Transverse colon (tissue), 4 donors: ENCODE results near the gene UTP20. TPM values are rescaled to one million over a fixed set of nuclear protein-coding genes. Genes with fewer than 3 reads are reported as not detected.
"Not testable (repeated sequence)": the region's sequence is repeated elsewhere in the genome, so short reads cannot be mapped to it uniquely, and the experiment has no call there.

ENCODE experiments used
- DNase-seq: peaks from one replicate; pipeline ENCODE4 v3.0.0-alpha.2; 2019
- H3K27ac ChIP-seq, 4 donors: fragments of 200-600 bp; sonication (generic); 2 replicates each; pipeline ENCODE4 v1.5.1; 2016 to 2018; ENCODE audit warnings: inconsistent platforms in 4 of 4
- H3K27me3 ChIP-seq: fragments of 200-600 bp; sonication (generic); 2 replicates; pipeline ENCODE4 v1.5.1; 2017; ENCODE audit warnings: inconsistent platforms
- H3K36me3 ChIP-seq, 4 donors: fragments of 200-600 bp; sonication (generic); 2 replicates each; pipeline ENCODE4 v1.5.1; 2017 to 2019; ENCODE audit warnings: inconsistent platforms in 4 of 4
- H3K4me1 ChIP-seq, 4 donors: fragments of 200-600 bp; sonication (generic); 2 replicates each; pipeline ENCODE4 v1.5.1; 2017 to 2020; ENCODE audit warnings: inconsistent platforms in 4 of 4
- H3K4me3 ChIP-seq, 4 donors: fragments of 200-600 bp; sonication (generic); 1 replicate in 1 of 4; 2 replicates in 3 of 4; pipeline versions ENCODE4 v1.5.1 to v1.6.1; 2017 to 2019; ENCODE audit warnings: inconsistent platforms in 4 of 4
- H3K9me3 ChIP-seq, 2 donors: fragments of 200-600 bp; sonication (generic); 2 replicates each; pipeline ENCODE4 v1.5.1; 2017 to 2019; ENCODE audit warnings: inconsistent platforms in 2 of 2
- EP300 ChIP-seq: sonication (generic); formaldehyde crosslinking; IDR thresholded peaks from one replicate; pipeline ENCODE4 v1.6.1; 2017; ENCODE audit warnings: antibody characterized with exemption, low read depth
- POLR2A ChIP-seq: fragments of 450-650 bp; IDR thresholded peaks from one replicate; pipeline ENCODE4 v1.6.1; 2016; ENCODE audit warnings: antibody characterized with exemption, mild to moderate bottlenecking, moderate library complexity
- POLR2AphosphoS5 ChIP-seq, 3 donors: sonication (generic); formaldehyde crosslinking; IDR thresholded peaks; one replicate each; pipeline ENCODE4 v1.6.1; 2016; ENCODE audit warnings: antibody characterized with exemption in 3 of 3
- WGBS, 2 donors: methylation state at CpG; one replicate each; pipeline ENCODE4 v1.1.5; 2018; ENCODE audit warnings: low coverage in 1 of 2; 5-methylcytosine and 5-hydroxymethylcytosine counted together
- in situ Hi-C, 4 donors: fragments of 200-750 bp; cut with MboI; loops; one replicate each; pipeline versions ENCODE4 v1.15.0 to v1.15.1; 2017; ENCODE audit warnings: low sequenced_read_pairs in 3 of 4, low pct_ligation_motif_present in 1 of 4, low pct_unique_long_range_greater_than_20kb in 1 of 4
- intact Hi-C: fragments of 100-400 bp; cut with DNase I; formaldehyde crosslinking; loops from one replicate; pipeline ENCODE4 v1.15.1; 2023; ENCODE audit warnings: low total_unique reads
- total RNA-seq, 4 donors: library from RNA; depleted of rRNA; stranded (reverse); fragments of >200 nt; gene quantifications; one replicate each; pipeline ENCODE4 v1.1.0, GENCODE V29; 2016
- TF ChIP-seq, protein P1 (sequence below), 5 experiments: fragments of 200-600 bp in 3 of 5; fragments of 450-650 bp in 2 of 5; sonication (generic) in 3 of 5; IDR thresholded peaks; 1 replicate in 2 of 5; 2 replicates in 3 of 5; pipeline ENCODE4 v1.5.1; 2016 to 2017; ENCODE audit warnings: antibody characterized with exemption in 5 of 5, inconsistent platforms in 3 of 5, mild to moderate bottlenecking in 2 of 5, moderate library complexity in 1 of 5

The UTP20 gene
- total RNA-seq, 4 donors from 2014 or later, result 5.2 to 11.0 (median 6.5) TPM

DNA sequence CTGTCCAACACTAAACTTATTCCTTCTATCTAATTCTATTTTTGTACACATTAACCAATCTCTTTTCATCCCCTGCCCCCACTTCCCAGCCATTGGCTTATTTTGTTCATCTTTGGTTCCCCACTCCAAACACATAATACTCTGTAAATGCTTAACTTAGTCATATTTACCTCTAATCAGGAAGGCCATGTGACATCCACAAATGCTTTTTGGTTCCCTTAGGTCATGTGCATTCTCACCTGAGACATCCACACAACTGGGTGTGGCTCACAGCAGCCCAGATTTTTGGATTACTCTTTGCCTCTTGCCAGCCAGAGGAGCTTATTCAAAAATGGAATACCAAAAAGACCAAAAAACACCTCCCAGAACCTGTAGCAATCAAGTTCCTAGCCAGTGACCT lies 99.2 kb downstream of the UTP20 start:
- no peak for DNase-seq
- no peaks in the 10 kb centered on the region for H3K9me3 ChIP-seq
- no peaks in the 10 kb centered on the region for H3K27me3 ChIP-seq
- intact Hi-C loops (no loop called here), in situ Hi-C loops (no loop called here)
- H3K27ac ChIP-seq, result no peak overlapping the region
- no peaks in the 10 kb centered on the region for H3K4me1 ChIP-seq
- H3K36me3 ChIP-seq, result peaks cover 0 to 27% (median 12%) of the 10 kb centered on the region in 4 donors
- H3K4me3 ChIP-seq, result no peak overlapping the region
- TF ChIP-seq POLR2A (no peak), POLR2AphosphoS5 (IDR thresholded peaks at IDR 0.05) (no peak), EP300 (no peak)
- TF ChIP-seq, protein P1, sequence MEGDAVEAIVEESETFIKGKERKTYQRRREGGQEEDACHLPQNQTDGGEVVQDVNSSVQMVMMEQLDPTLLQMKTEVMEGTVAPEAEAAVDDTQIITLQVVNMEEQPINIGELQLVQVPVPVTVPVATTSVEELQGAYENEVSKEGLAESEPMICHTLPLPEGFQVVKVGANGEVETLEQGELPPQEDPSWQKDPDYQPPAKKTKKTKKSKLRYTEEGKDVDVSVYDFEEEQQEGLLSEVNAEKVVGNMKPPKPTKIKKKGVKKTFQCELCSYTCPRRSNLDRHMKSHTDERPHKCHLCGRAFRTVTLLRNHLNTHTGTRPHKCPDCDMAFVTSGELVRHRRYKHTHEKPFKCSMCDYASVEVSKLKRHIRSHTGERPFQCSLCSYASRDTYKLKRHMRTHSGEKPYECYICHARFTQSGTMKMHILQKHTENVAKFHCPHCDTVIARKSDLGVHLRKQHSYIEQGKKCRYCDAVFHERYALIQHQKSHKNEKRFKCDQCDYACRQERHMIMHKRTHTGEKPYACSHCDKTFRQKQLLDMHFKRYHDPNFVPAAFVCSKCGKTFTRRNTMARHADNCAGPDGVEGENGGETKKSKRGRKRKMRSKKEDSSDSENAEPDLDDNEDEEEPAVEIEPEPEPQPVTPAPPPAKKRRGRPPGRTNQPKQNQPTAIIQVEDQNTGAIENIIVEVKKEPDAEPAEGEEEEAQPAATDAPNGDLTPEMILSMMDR (IDR thresholded peaks at IDR 0.05), result no peak

DNA sequence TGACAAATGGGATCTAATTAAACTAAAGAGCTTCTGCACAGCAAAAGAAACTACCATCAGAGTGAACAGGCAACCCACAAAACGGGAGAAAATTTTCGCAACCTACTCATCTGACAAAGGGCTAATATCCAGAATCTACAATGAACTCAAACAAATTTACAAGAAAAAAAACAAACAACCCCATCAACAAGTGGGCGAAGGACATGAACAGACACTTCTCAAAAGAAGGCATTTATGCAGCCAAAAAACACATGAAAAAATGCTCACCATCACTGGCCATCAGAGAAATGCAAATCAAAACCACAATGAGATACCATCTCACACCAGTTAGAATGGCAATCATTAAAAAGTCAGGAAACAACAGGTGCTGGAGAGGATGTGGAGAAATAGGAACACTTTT lies 111.3 kb downstream of the UTP20 start:
- H3K27ac ChIP-seq, H3K4me1 ChIP-seq, in situ Hi-C loops, H3K27me3 ChIP-seq, H3K9me3 ChIP-seq, DNase-seq, intact Hi-C loops, H3K4me3 ChIP-seq: not testable (repeated sequence)
- peaks cover 0 to 49% (median 16%) of the 10 kb centered on the region in 4 donors for H3K36me3 ChIP-seq
- 76 to 82% methylated on average over 3 of the region's 3 CpGs for WGBS, 2 donors

DNA sequence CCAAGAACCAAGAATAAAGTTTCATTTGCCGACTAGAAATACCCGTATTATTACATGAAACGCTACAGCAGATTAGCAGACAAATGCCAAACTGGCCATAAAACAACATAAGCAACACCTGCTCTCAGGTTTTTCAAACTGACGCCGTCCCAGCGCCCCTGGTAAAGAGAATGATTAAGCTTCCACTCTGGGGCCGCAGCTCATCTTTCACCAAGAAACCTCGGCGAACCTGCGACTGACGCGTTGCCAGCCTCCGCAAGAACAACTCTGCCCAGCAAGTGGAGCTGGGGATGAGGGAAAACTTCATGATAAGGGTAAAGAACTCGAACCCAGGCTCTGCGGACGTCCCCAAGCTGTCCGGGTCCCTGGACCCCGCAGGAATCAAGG lies 127.1 kb downstream of the UTP20 start:
- peak overlapping the region; percentile 92 to 98 (median 96) for H3K27ac ChIP-seq
- DNase-seq, result no peak
- TF ChIP-seq, protein P1 (IDR thresholded peaks at IDR 0.05), result no peak
- TF ChIP-seq POLR2A, result no peak
- TF ChIP-seq EP300, result no peak
- TF ChIP-seq POLR2AphosphoS5 (IDR thresholded peaks at IDR 0.05), result no peak
- in situ Hi-C loops, result loop anchor here in 3 of 4 donors (25.0 kb wide), 2 partner anchors 355 to 430 kb away; partner anchors contain the start of gene GNPTAB (in 3 of the 3)
- H3K36me3 ChIP-seq, result no peaks in the 10 kb centered on the region
- H3K4me1 ChIP-seq, result peaks cover 7 to 31% (median 23%) of the 10 kb centered on the region in 4 donors
- H3K4me3 ChIP-seq, result peak overlapping the region; percentile 65 to 95 (median 69)
- intact Hi-C loops, result no loop called here
- H3K27me3 ChIP-seq, result no peaks in the 10 kb centered on the region
- 0 to 1% methylated on average over 12 to 18 of the region's 18 CpGs for WGBS, 2 donors
- no peaks in the 10 kb centered on the region for H3K9me3 ChIP-seq

DNA sequence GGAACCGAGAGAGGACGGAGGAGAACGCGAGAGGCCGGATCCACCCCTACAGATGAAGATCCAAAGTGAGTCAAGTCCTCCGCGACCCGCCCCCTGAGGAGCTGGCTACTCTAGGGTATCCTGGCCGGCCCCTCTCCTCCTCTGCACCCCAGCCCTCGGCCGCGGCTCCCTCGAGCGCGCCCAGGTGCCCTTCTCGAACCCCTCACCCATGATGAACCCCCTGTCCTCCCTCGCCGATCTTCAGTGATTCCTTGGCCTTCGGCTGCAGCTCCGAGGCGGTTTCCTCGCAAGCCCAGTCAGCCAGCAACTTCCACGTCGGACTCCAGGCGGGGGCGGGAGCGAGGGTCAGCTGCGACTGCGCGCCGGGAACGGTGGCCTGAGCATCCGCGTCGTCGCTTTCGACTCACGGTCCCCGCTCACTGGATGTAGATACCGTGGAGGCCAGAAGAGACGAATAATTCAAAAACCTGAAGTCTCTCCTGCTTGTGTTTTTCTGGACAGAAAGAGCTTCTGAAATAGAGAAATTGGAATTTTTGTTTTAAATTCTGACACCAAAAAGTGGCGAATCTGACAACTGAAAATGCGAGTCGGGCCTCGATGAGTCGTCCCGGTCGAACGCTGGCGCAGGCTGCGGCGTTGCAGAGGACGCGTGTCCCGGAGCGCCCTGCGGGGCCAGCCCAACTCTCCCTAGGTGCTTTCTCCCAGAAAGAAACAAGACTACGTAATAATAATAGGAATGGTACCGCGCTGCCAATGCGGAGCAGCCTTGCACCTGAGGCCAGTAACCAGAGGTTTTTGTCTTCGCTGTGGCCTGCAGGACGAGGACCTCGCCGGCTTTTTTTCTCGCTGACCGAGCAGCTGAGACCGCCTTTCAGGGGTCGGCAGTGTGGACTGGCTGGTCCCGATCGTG lies 127.8 kb downstream of the UTP20 start, which contains the start of gene ARL1:
TSS of gene ARL1 (minus strand) at position 337 of the 910 bp plus-strand sequence. CDS start at position 210, 127 bp downstream.
- WGBS, 2 donors, result 0% methylated on average over 67 of the region's 71 CpGs; no CpG with 5 or more reads in 1 of the 2 donors
- peak within 1 kb of the TSS; percentile 92 to 98 (median 96) for H3K27ac ChIP-seq
- no peaks in the 10 kb centered on the region for H3K36me3 ChIP-seq
- H3K9me3 ChIP-seq, result no peaks in the 10 kb centered on the region
- intact Hi-C loops, result no loop called here
- in situ Hi-C loops, result loop anchor here in 3 of 4 donors (25.0 kb wide), 2 partner anchors 355 to 430 kb away; partner anchors contain the start of gene GNPTAB (in 3 of the 3)
- H3K27me3 ChIP-seq, result no peaks in the 10 kb centered on the region
- H3K4me1 ChIP-seq, result peaks cover 7 to 31% (median 23%) of the 10 kb centered on the region in 4 donors
- TF ChIP-seq POLR2A (peak; percentile 71), POLR2AphosphoS5 (IDR thresholded peaks at IDR 0.05) (peak; percentile 28 to 74 (median 72))
- TF ChIP-seq, protein P1 (IDR thresholded peaks at IDR 0.05), result no peak
- peak within 1 kb of the TSS; percentile 65 to 95 (median 69) for H3K4me3 ChIP-seq
- DNase-seq, result peak; percentile 89

DNA sequence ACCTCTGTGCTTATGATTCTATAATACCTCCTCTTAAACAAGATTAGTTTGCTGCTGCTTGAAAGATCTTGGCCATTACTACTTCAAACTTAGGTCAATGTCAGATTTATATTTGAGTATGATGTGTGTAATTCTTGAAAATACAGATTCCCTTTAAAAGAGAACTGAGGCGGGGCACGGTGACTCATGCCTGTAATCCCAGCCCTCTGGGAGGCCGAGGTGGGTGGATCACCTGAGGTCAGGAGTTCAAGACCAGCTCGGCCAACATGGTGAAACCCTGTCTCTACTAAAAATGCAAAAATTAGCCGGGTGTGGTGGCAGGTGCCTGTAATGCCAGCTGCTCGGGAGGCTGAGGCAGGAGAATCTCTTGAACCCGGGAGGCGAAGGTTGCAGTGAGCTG lies 130.3 kb downstream of the UTP20 start:
- H3K36me3 ChIP-seq, H3K4me3 ChIP-seq, intact Hi-C loops, H3K9me3 ChIP-seq, H3K27ac ChIP-seq, DNase-seq, H3K27me3 ChIP-seq: not testable (repeated sequence)
- 78 to 80% methylated on average over 2 to 8 of the region's 8 CpGs for WGBS, 2 donors
- H3K4me1 ChIP-seq, result peaks cover 7 to 26% (median 23%) of the 10 kb centered on the region in 4 donors
- in situ Hi-C loops, result loop anchor here (10.0 to 25.0 kb wide), 4 partner anchors 352 to 427 kb away; partner anchors contain the start of gene GNPTAB (in 4 of the 4)
